ENCODE results near the gene CERS4.

GRCh38 chr19:8204961-8205360, 4.2 kb upstream of the CERS4 start:
- no peak for TF ChIP-seq EZH2 (IDR thresholded peaks at IDR 0.05; ENCODE audit: low read depth)
- TF ChIP-seq CTCF (conservative IDR thresholded peaks at IDR 0.05): no peak
